ENCODE data around the gene ASB7.

DNA sequence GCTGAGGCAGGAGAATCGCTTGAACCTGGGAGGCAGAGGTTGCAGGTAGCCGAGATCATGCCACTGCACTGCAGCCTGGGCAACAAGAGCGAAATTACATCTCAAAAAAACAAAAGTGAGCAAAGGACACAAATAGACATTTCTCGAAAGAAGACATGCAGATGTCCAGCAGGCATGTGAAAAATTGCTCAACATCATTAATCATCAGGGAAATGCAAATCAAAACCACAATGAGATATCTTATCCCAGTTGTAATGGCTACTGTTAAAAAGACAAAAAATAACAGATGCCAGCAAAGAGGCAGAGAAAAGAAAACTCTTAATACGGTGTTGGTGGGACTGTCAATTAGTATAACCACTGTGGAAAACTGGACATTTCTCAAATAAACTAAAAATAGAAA lies 20.9 kb downstream of the ASB7 start:
- TF ChIP-seq POLR2A (IDR thresholded peaks at IDR 0.05): no peak
- TF ChIP-seq, protein P1, sequence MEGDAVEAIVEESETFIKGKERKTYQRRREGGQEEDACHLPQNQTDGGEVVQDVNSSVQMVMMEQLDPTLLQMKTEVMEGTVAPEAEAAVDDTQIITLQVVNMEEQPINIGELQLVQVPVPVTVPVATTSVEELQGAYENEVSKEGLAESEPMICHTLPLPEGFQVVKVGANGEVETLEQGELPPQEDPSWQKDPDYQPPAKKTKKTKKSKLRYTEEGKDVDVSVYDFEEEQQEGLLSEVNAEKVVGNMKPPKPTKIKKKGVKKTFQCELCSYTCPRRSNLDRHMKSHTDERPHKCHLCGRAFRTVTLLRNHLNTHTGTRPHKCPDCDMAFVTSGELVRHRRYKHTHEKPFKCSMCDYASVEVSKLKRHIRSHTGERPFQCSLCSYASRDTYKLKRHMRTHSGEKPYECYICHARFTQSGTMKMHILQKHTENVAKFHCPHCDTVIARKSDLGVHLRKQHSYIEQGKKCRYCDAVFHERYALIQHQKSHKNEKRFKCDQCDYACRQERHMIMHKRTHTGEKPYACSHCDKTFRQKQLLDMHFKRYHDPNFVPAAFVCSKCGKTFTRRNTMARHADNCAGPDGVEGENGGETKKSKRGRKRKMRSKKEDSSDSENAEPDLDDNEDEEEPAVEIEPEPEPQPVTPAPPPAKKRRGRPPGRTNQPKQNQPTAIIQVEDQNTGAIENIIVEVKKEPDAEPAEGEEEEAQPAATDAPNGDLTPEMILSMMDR (IDR thresholded peaks at IDR 0.05): no peak

Measured in adrenal gland (tissue), 5 donors.